Measurements from ENCODE around the gene SOWAHA. TPM values are rescaled to one million over a fixed set of nuclear protein-coding genes. Genes with fewer than 3 reads are reported as not detected.

SOWAHA gene
- total and polyA plus RNA-seq, 2 of the 4 experiments (the other 2 are of a cell fraction): 0.03 TPM; not detected in 1

GRCh38 chr5:132773114-132773513 is 40.0 kb upstream of the SOWAHA start:
- Histone ChIP-seq H3K79me1 (ENCODE audit: low read depth in 1 of 2, low read length in 2 of 2) (peaks cover 41 to 87% of the 10 kb centered on the region in 2 experiments), H2AFZ (replicated peaks; ENCODE audit: low read length, poor library complexity) (no peak overlapping the region), H3K23ac (ENCODE audit: low read depth, low read length) (no peak overlapping the region), H3K4ac (ENCODE audit: low read depth, low read length) (no peak overlapping the region), H3K56ac (ENCODE audit: extremely low read depth, insufficient read depth, low read length) (no peak overlapping the region), H3K4me2 (ENCODE audit: low read depth, low read length) (no peak overlapping the region), H3K9ac (ENCODE audit: low read depth, low read length) (no peak overlapping the region), H3K14ac (replicated peaks; ENCODE audit: low read depth, low read length) (no peak overlapping the region), H2BK5ac (ENCODE audit: low read depth, low read length, poor library complexity, severe bottlenecking) (no peak overlapping the region), H2BK120ac (ENCODE audit: low read depth, low read length) (no peak overlapping the region), H3K4me1 (ENCODE audit: control insufficient read depth, insufficient read depth, low read length) (peaks cover 25% of the 10 kb centered on the region), H3K4me3 (ENCODE audit: insufficient read depth, low read depth, low read length) (no peak overlapping the region), H2BK15ac (ENCODE audit: low read depth, low read length) (no peak overlapping the region), H4K91ac (ENCODE audit: insufficient read depth, low read depth, low read length) (no peak overlapping the region), H2BK20ac (ENCODE audit: low read depth, low read length) (no peak overlapping the region), H3K36me3 (ENCODE audit: control insufficient read depth, insufficient read depth, low read length) (no peaks in the 10 kb centered on the region), H3K18ac (ENCODE audit: low read depth, low read length) (no peak overlapping the region), H2AK5ac (ENCODE audit: low read depth, low read length) (no peak overlapping the region), H3K27ac (ENCODE audit: insufficient read depth, low read length) (no peak overlapping the region), H4K5ac (ENCODE audit: low read depth, low read length) (no peak overlapping the region), H4K20me1 (ENCODE audit: insufficient read depth, low read length) (peaks cover 56% of the 10 kb centered on the region), H3K9me1 (ENCODE audit: insufficient read depth, low read length) (peaks cover 55% of the 10 kb centered on the region), H4K8ac (ENCODE audit: low read depth in 2 of 2, low read length in 2 of 2) (no peak overlapping the region), H3K9me3 (ENCODE audit: control insufficient read depth, insufficient read depth, low read length) (no peaks in the 10 kb centered on the region), H3K27me3 (ENCODE audit: control insufficient read depth, insufficient read depth, low read length) (no peaks in the 10 kb centered on the region), H2AK9ac (replicated peaks; ENCODE audit: low read depth, low read length, poor library complexity) (no peak overlapping the region)
- TF ChIP-seq FOS (IDR thresholded peaks at IDR 0.05; ENCODE audit: low read depth, low read length) (no peak), RAD21 (IDR thresholded peaks at IDR 0.05; ENCODE audit: low read length) (no peak), USF2 (IDR thresholded peaks at IDR 0.05; ENCODE audit: low read depth, low read length) (no peak), POLR2A (IDR thresholded peaks at IDR 0.05; ENCODE audit: low read depth, low read length) (no peak), RCOR1 (IDR thresholded peaks at IDR 0.05; ENCODE audit: insufficient replicate concordance, low read length) (no peak), BHLHE40 (IDR thresholded peaks at IDR 0.05; ENCODE audit: low read depth, low read length) (no peak), MAZ (IDR thresholded peaks at IDR 0.05; ENCODE audit: borderline replicate concordance, low read depth, low read length) (no peak), SMC3 (IDR thresholded peaks at IDR 0.05; ENCODE audit: low read depth, low read length) (no peak), NFE2L2 (IDR thresholded peaks at IDR 0.05; ENCODE audit: low read depth, low read length) (no peak), CTCF (conservative IDR thresholded peaks at IDR 0.05; ENCODE audit: low read depth, low read length) (no peak)
- CTCF ChIA-PET: interaction anchor here (0.6 kb wide), 1 partner anchor 47 kb away, joined by 3 read pairs; no protein-coding TSS in a partner anchor
- POLR2A ChIA-PET (ENCODE audit: unreplicated experiment): no interaction called here
- dilution Hi-C loops (cut with HindIII; ENCODE audit: low sequenced_read_pairs, unreplicated experiment): no loop called here
- intact Hi-C loops (cut with micrococcal nuclease): no loop called here
- BruUV-seq (replicated peaks): no TSS peak
- ATAC-seq (ENCODE audit: low read depth): no peak
- WGBS, 2 experiments (ENCODE audit: extremely low coverage in 2 of 2, insufficient read length in 1 of 2): 93% methylated on average over 2 of the region's 5 CpGs; no CpG with 5 or more reads in 1 of the 2 experiments
- no peak for DNase-seq
- in situ Hi-C loops (cut with MboI; ENCODE audit: low sequenced_read_pairs): no loop called here
